OCI-LY1 (cell line): ENCODE results near the gene INSR.
A peak's percentile ranks its signal among the peaks of the same experiment; 100 is the strongest.

ENCODE experiments used
- H2AFZ ChIP-seq: fragments of 200-600 bp; sonication (generic), shearing (Covaris generic); 2 replicates; pipeline ENCODE4 v1.6.0; 2014; ENCODE audit warnings: antibody characterized with exemption, mild to moderate bottlenecking, low read length
- H3F3A ChIP-seq: fragments of 200-600 bp; sonication (generic), shearing (Covaris generic); 2 replicates; pipeline ENCODE4 v1.6.0; 2014; ENCODE audit warnings: mild to moderate bottlenecking, antibody characterized with exemption, low read length, moderate library complexity; ENCODE audit not compliant: insufficient read depth
- H3K27ac ChIP-seq: fragments of 200-600 bp; sonication (generic); 2 replicates; pipeline ENCODE4 v1.5.1; 2014; ENCODE audit warnings: low read length, mixed run types, mild to moderate bottlenecking, low read depth; ENCODE audit not compliant: poor library complexity, severe bottlenecking
- H3K27me3 ChIP-seq: fragments of 200-600 bp; sonication (generic); 2 replicates; pipeline ENCODE4 v1.6.0; 2014; ENCODE audit warnings: antibody characterized with exemption, mild to moderate bottlenecking, low read length, moderate library complexity; ENCODE audit not compliant: insufficient read depth
- H3K36me3 ChIP-seq: fragments of 200-600 bp; sonication (generic); 2 replicates; pipeline ENCODE4 v1.6.1; 2014; ENCODE audit warnings: mild to moderate bottlenecking, antibody characterized with exemption, low read length, moderate library complexity, mixed read lengths; ENCODE audit not compliant: insufficient read depth
- H3K4me1 ChIP-seq: fragments of 200-600 bp; sonication (generic); 2 replicates; pipeline ENCODE4 v1.5.1; 2014; ENCODE audit warnings: mild to moderate bottlenecking, low read length, moderate library complexity; ENCODE audit not compliant: insufficient read depth, severe bottlenecking
- H3K4me2 ChIP-seq: fragments of 200-600 bp; sonication (generic), shearing (Covaris generic); 2 replicates; pipeline ENCODE4 v1.6.1; 2014; ENCODE audit warnings: low read length
- H3K4me3 ChIP-seq: fragments of 200-600 bp; sonication (generic); 2 replicates; pipeline ENCODE4 v1.5.1; 2014; ENCODE audit warnings: low read length, low read depth, mild to moderate bottlenecking, mixed read lengths; ENCODE audit not compliant: poor library complexity, severe bottlenecking
- H3K79me2 ChIP-seq: fragments of 200-600 bp; shearing (Covaris generic); 2 replicates; pipeline ENCODE4 v1.6.1; 2016; ENCODE audit warnings: mixed run types, low read length, mixed read lengths; ENCODE audit not compliant: insufficient read depth
- H3K9ac ChIP-seq: fragments of 200-600 bp; sonication (generic), shearing (Covaris generic); 2 replicates; pipeline ENCODE4 v1.6.1; 2014; ENCODE audit warnings: mild to moderate bottlenecking, low read length, mixed read lengths
- H3K9me2 ChIP-seq: fragments of 200-600 bp; sonication (generic), shearing (Covaris generic); 2 replicates; pipeline ENCODE4 v1.6.1; 2014; ENCODE audit warnings: low read depth, mild to moderate bottlenecking, low read length, mixed read lengths
- H3K9me3 ChIP-seq: fragments of 200-600 bp; shearing (Covaris generic); 2 replicates; pipeline ENCODE4 v1.6.1; 2014; ENCODE audit warnings: low read length, mixed read lengths
- H4K20me1 ChIP-seq: fragments of 200-600 bp; sonication (generic), shearing (Covaris generic); 2 replicates; pipeline ENCODE4 v1.6.0; 2016; ENCODE audit warnings: mild to moderate bottlenecking, low read length; ENCODE audit not compliant: insufficient read depth
- EZH2 ChIP-seq: fragments of 200-600 bp; sonication (generic), shearing (Covaris generic); IDR thresholded peaks from 2 replicates; pipeline ENCODE4 v1.8.0; 2017; ENCODE audit warnings: borderline replicate concordance, mixed run types, mild to moderate bottlenecking, antibody characterized with exemption, low read length, moderate library complexity, mixed read lengths
- TF ChIP-seq, protein P1 (sequence below): fragments of 200-600 bp; sonication (generic), shearing (Covaris generic); IDR thresholded peaks from 2 replicates; pipeline ENCODE4 v1.5.1; 2017; ENCODE audit warnings: mild to moderate bottlenecking, antibody characterized with exemption, low read length, moderate library complexity, mixed read lengths

The INSR gene

DNA sequence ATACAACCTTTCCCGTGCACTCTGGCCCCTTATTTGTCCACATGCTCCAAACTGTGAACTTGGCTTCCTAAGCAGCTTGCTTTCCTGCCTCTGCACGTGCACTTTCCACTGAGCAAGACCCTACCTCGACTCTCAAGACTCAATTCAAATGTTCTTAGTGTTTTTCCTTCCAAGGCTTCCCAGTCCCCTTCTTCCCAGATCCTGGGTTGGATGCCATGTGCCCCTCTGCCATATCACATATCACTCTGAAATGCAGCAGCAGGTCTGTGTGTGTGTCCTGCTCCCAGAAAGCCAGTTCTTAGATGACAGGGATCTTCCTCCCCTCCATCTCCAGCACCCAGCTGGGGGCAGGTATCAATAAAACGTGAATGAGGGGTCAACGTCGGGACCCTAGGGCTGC, 221.7 kb downstream of the INSR start:
- Histone ChIP-seq H3K9ac (no peak overlapping the region), H3K36me3 (peaks cover 64% of the 10 kb centered on the region), H3K4me2 (no peak overlapping the region)

DNA sequence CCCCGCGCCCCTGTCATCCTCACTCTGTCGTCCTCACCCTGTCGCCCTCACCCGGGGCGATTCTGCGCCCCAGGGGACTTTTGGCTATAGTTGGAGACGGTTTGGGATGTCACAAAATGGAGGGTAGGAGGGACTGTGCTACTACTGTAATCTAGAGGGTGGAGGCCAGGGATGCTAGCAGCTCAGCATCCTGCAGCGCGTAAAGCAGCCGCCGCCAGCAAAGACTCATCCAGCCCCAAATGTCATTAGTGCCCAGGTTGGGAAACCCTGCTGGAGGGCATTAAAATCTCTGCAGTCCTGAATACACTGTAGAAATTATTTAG, 224.3 kb downstream of the INSR start:
- H3K27me3 ChIP-seq: no peaks in the 10 kb centered on the region
- no peaks in the 10 kb centered on the region for H4K20me1 ChIP-seq
- no peak overlapping the region for H2AFZ ChIP-seq
- peaks cover 37% of the 10 kb centered on the region for H3K36me3 ChIP-seq
- H3K4me3 ChIP-seq: peak overlapping the region; percentile 91
- H3K9me3 ChIP-seq: no peaks in the 10 kb centered on the region
- H3K9me2 ChIP-seq: no peaks in the 10 kb centered on the region
- H3K9ac ChIP-seq: peak overlapping the region; percentile 85
- H3K4me1 ChIP-seq: peaks cover 12% of the 10 kb centered on the region
- H3K79me2 ChIP-seq: peaks cover 11% of the 10 kb centered on the region
- TF ChIP-seq EZH2: no peak
- TF ChIP-seq, protein P1, sequence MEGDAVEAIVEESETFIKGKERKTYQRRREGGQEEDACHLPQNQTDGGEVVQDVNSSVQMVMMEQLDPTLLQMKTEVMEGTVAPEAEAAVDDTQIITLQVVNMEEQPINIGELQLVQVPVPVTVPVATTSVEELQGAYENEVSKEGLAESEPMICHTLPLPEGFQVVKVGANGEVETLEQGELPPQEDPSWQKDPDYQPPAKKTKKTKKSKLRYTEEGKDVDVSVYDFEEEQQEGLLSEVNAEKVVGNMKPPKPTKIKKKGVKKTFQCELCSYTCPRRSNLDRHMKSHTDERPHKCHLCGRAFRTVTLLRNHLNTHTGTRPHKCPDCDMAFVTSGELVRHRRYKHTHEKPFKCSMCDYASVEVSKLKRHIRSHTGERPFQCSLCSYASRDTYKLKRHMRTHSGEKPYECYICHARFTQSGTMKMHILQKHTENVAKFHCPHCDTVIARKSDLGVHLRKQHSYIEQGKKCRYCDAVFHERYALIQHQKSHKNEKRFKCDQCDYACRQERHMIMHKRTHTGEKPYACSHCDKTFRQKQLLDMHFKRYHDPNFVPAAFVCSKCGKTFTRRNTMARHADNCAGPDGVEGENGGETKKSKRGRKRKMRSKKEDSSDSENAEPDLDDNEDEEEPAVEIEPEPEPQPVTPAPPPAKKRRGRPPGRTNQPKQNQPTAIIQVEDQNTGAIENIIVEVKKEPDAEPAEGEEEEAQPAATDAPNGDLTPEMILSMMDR: no peak
- H3K4me2 ChIP-seq: peak overlapping the region; percentile 80
- H3F3A ChIP-seq: no peaks in the 10 kb centered on the region
- H3K27ac ChIP-seq: peak overlapping the region; percentile 80

More for the DNA sequence above, 221.7 kb downstream of the INSR start:
- peaks cover 12% of the 10 kb centered on the region for H3K4me1 ChIP-seq
- no peak for TF ChIP-seq EZH2
- TF ChIP-seq, protein P1: no peak
- H3F3A ChIP-seq: no peaks in the 10 kb centered on the region
- no peaks in the 10 kb centered on the region for H3K27me3 ChIP-seq
- no peak overlapping the region for H2AFZ ChIP-seq
- no peaks in the 10 kb centered on the region for H4K20me1 ChIP-seq
- no peak overlapping the region for H3K4me3 ChIP-seq
- no peak overlapping the region for H3K27ac ChIP-seq
- no peaks in the 10 kb centered on the region for H3K9me2 ChIP-seq
- H3K9me3 ChIP-seq: peaks cover 9% of the 10 kb centered on the region; the same call in 1 of the 2 replicates
- H3K79me2 ChIP-seq: peaks cover 11% of the 10 kb centered on the region

DNA sequence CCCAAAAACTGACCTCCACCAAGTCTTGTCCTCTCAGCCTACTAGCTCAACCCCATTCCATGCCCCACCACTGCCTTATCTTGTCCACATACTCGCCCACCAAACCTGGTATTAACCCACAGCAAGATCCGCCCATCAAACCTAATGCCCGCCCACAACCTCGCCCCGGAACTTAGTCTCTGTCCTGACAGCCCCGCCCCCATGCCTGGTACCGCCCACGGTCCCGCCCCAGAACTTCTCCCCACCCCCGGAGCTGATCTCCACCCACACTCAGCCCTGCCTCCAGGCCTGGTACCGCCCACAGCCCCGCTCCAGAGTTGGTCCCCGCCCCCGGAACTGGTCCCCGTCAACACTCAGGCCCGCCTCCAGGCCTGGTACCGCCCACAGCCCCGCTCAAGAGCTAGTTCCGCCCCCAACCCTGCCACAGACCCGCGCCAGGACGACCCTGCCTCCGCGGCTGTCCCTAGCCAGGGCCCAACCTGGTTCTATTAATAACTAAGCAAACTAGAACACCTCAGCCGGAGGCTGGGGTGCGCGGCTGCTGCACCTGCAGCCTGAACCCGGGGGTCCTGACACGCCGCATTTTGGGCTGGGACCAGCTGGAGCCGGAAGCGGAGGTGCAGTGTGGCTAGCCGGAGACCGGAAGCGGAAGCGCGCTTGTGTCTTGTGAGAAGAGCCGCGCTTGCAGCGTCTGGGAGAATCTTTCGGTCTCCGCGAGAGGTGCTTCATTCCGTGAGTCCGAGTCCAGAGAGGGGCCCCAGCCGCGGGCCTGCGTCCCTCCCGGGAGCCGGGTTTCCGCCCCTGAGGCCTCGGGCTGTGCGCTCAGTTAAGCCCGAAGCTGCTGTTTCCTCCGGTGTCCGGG, 224.9 kb downstream of the INSR start, which contains the start of gene ZNF557:
Gene ZNF557, plus strand, starts transcription at position 662 of the 862 bp plus-strand sequence. CDS start 5,372 bp downstream, outside the sequence.
- peak within 1 kb of the TSS; percentile 80 for H3K27ac ChIP-seq
- H3K79me2 ChIP-seq: peaks cover 11% of the 10 kb centered on the region
- no peaks in the 10 kb centered on the region for H3F3A ChIP-seq
- H3K4me3 ChIP-seq: peak within 1 kb of the TSS; percentile 91
- H3K9me3 ChIP-seq: no peaks in the 10 kb centered on the region
- no peaks in the 10 kb centered on the region for H4K20me1 ChIP-seq
- no peaks in the 10 kb centered on the region for H3K27me3 ChIP-seq
- peaks cover 12% of the 10 kb centered on the region for H3K4me1 ChIP-seq
- TF ChIP-seq EZH2: no peak
- TF ChIP-seq, protein P1: no peak
- peak within 1 kb of the TSS; percentile 80 for H3K4me2 ChIP-seq
- peak within 1 kb of the TSS; percentile 85 for H3K9ac ChIP-seq
- H3K36me3 ChIP-seq: peaks cover 31% of the 10 kb centered on the region
- no peaks in the 10 kb centered on the region for H3K9me2 ChIP-seq
- peak within 1 kb of the TSS; percentile 56 for H2AFZ ChIP-seq
